Stimulated activated CD8-positive, alpha-beta memory T cell treated with anti-CD3 and anti-CD28 coated beads, Interleukin-2, amount 100 ng/mL, for 48 hours (primary cell): ENCODE measurements around the gene PIGU.
"Not testable (repeated sequence)": the region's sequence is repeated elsewhere in the genome, so short reads cannot be mapped to it uniquely, and the experiment has no call there.

Experiments
- DNase-seq, 2 donors: peaks; one replicate each; pipeline ENCODE4 v3.0.0-alpha.2; 2020; ENCODE audit warnings: low read depth in 2 of 2

PIGU gene

GRCh38 chr20:34706912-34707784, 30.3 kb upstream of the PIGU start:
- no peak for DNase-seq

DNA sequence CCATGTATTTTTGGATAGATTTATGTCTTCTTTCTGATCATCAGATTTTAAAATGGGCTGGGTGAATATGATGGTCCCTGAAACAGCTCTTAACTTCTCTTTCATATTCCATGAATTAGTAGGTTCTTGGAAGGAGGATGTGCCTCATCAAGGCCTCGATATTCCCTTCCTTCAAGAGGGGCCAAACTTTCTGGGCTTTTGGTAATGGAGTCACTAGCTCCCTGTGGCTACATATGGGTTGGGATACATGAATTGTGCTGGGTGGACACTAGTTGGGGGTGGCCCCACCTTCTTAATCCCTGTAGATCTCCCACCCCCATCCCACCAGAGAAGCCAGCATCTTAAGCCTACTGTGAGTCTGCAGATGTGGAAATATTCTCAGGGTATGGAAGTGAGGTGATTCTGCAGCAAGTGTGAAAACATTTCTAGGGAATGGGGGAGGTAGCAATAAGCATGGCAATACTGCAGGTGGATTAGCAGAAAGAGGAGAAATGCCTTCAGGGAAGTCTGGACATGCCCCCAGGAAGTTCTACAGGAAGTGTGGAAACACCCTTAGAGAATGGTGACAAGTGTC, 29.5 kb upstream of the PIGU start:
- no peak for DNase-seq

DNA sequence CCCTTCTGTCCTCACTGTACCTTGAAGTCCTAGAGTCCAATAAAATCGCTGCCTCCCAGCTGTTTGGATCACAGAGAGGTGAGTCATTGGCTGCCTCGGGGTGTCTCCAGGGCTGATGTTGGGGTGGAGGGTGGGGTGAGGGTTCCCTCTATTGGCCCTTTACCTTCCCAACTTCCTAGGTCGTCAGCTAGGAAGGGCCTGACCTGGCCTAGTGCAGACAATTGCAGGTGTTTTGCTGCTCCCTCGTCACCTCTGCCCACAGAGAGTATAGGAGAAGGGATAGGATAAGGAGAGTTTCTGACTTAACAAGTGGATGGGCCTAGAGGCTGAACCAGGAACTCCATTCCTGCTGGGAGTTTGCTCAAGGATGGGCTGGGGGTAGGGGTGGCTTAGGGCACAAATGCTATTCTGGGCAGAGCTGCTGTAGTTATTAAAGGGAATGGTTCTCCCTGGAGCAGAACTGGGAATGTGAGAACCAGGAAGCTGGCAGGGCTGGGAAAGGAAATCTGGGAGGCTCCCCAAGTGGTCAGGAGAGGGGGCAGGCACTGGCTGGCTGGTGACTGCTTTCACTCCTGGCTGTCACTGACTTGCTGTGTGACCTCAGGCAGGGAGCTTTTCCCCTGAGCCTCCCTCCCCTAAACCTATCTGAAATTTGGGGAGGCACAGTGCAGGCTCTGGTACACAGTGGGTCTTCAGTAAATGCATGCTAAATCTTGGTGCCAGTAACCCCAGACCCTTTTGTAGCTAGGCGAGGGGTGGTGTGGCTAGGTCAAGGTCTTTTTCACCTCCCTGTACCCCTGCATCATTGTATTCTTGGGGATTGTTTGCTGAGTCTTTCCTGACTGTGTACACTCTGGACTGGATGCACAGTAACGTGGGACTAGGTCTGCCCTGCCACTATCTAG, 28.8 kb upstream of the PIGU start:
- no peak for DNase-seq

GRCh38 chr20:34705008-34705396, 28.1 kb upstream of the PIGU start:
- no peak for DNase-seq

- DNase-seq: peak; percentile 70 to 76
These were observed 27.5 kb upstream of the PIGU start, which contains the start of gene TP53INP2 for GRCh38 chr20:34704177-34705007. TSS of gene TP53INP2 (plus strand) at chr20:34704344. CDS start at chr20:34708740, 4,396 bp downstream.

DNA sequence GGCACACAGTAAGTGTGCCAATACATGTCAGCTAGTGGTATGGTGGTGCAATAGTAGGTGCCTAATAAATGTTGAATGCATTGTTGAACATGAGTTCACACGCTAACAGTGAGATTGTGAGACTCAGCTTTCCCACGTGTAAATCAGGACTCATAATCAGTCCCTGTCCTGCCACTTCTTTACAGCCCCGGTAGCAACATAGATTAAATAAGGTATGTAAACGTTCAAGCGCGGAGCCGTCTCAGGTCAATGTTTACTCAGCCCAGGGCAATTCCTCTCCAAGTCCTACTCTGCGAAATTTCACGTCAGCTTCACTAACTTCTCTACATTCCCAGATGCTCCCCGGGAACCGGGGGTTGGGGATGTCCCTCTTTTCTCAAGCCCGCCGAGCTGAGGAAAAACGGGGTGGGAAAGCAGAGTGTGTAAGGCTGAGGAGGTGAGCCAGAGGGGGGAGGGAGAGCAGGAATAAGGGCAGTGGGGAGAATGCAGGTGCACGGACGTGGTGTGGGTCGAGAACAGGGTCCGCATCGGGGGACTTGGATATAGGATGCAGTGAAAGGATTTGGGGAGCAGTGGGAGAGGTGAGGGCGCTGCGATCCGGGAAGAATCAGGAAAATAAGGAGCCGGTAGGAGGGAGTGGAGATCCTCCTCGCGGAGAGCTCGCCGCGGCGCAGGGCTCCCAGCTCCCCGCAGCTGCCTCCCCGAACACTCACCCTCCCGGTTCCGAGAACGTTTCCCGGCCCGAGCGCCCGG, 26.7 kb upstream of the PIGU start:
- DNase-seq: no peak

GRCh38 chr20:34703061-34703423, 26.1 kb upstream of the PIGU start:
- no peak for DNase-seq

- DNase-seq: no peak
These were observed 24.7 kb upstream of the PIGU start for GRCh38 chr20:34701405-34702085.

GRCh38 chr20:34693414-34693813, 16.5 kb upstream of the PIGU start:
- no peak for DNase-seq

GRCh38 chr20:34691838-34692237, 14.9 kb upstream of the PIGU start:
- no peak for DNase-seq

DNA sequence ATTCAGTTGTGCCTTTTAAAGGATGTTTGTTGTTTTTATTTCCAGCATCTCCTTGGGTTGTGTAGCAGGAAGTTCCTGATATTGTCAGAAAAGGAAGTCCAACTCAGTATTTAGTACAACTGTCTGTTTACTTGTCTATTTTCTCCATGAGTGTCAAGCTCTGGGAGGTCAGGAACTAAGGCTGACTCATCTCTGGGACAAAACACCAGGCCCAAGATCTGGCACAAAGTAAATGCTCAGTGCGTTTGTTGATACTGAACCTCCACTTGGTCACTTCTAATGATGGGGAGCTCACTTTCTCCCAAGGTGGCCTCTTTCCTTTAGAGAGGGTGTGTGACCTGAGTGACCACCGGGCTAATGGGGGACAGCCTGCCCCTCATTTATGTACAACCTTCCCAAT, 12.6 kb upstream of the PIGU start:
- no peak for DNase-seq

DNA sequence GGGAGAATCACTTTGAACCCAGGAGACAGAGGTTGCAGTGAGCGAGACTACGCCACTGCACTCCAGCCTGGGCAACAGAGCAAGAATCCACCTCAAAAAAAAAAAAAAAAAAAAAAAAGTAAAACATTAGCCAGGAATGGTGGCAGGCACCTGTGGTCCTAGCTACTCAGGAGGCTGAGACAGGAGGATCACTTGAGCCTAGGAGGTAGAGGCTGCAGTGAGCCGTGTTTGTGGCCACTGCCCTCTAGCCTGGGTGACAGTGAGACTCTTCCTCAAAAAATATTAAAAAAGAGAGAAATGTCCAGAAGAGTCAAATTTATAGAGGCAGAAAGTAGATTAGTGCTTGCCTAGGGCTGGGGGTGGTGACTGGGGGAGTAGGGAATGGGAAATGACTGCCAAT, 6.8 kb upstream of the PIGU start:
- DNase-seq: no peak

GRCh38 chr20:34680586-34681175, 3.8 kb upstream of the PIGU start:
- no peak for DNase-seq

- DNase-seq: no peak
These were observed 775 bp downstream of the PIGU start for GRCh38 chr20:34675993-34676641.

- no peak for DNase-seq
These were observed 1.3 kb downstream of the PIGU start for GRCh38 chr20:34675561-34675960.

DNA sequence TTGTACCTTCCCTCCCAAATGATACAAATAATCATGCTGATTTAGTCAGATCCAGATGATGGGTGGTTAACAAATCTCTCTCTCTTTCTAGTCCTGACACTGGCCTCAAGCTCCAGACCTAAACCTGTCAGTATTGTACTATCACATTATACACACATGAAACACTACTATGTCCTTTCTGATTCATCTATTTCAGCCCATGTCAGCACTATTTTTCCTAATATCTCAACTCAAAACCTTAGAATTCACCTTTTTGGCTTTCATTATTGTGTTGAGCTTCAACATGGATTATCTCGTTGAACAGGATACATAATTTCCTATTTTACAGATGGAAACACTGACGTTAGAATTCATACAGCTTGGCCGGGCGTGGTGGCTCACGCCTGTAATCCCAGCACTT, 3.5 kb downstream of the PIGU start:
- DNase-seq: no peak

DNA sequence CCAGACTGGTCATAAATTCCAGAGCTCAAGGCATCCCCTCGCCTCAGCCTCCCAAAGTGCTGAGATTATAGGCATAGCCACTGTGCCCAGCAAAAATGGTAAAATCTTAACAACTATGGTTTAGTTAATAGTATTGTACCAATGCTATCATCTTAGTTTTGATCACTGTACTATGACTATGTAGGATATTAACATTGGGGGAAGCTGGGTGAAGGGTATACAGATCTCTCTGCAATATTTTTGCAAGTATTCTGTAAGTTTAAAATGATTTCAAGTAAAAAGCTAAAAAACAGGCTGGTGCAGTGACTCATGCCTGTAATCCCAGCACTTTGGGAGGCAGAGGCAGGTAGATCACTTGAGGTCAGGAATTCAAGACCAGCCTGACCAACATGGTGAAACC, 7.8 kb downstream of the PIGU start:
- no peak for DNase-seq

GRCh38 chr20:34664751-34665150, 12.1 kb downstream of the PIGU start:
- not testable (repeated sequence) for DNase-seq

DNA sequence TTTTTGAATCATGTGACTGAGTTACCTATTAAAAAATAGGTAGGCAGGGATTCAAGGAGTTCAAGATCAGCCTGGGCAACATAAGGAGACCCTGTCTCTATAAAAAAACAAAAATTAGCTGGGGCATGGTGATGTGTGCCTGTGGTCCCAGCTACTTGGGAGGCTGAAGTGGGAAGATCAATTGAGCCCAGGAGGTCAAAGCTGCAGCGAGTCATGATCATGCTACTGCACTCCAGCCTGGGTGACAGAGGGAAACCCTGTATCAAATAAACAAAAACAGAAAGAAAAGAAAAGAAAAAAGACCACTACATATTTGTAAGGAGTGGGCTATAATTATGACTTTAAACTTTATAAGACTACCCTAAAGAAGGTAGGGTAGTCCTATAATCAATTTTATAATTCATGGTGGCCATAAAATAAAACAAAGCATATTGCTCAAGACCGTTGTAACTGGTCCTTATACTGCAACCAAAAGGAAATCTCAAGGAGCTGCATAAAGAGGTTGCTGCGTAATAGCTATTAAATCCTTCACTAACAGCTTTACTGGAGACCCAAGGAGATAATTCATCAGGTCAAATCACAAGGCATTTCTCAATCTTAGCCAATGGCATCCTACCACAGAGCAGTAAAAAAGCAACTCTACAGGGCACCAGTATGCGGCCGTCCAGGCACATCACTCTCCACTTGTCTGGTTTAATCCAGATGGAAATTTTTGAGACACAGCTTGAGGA, 13.5 kb downstream of the PIGU start:
- DNase-seq: no peak
